GM23248 (cell line): Measurements from ENCODE around the gene ELL2.

Source experiments
- EZH2 ChIP-seq: fragments of 200-600 bp; sonication (generic); IDR thresholded peaks from 2 replicates; pipeline ENCODE4 v1.6.1; 2018; ENCODE audit warnings: antibody characterized with exemption, mild to moderate bottlenecking; ENCODE audit not compliant: insufficient read depth, poor library complexity, severe bottlenecking
- EZH2phosphoT487 ChIP-seq: fragments of 200-600 bp; sonication (generic); IDR thresholded peaks from 2 replicates; pipeline ENCODE4 v1.6.1; 2018; ENCODE audit warnings: antibody characterized with exemption, moderate library complexity, mild to moderate bottlenecking, low read depth; ENCODE audit not compliant: insufficient read depth

GRCh38 chr5:95866435-95867040 is 95.1 kb downstream of the ELL2 start:
- TF ChIP-seq EZH2phosphoT487 (no peak), EZH2 (no peak)
